Spleen (tissue), 11 donors: ENCODE data around the gene TNRC18. TPM values are rescaled to one million over a fixed set of nuclear protein-coding genes. Genes with fewer than 3 reads are reported as not detected.

Source experiments
- DNase-seq: peaks from one replicate; pipeline ENCODE4 v3.0.0-alpha.2; 2020
- H3K27ac ChIP-seq, 8 donors: fragments of 200-600 bp; sonication (generic) in 7 of 8; 1 replicate in 4 of 8; 2 replicates in 4 of 8; pipeline versions ENCODE4 v1.5.0 to v1.8.0; 2016 to 2021; ENCODE audit warnings: inconsistent platforms in 4 of 8, mild to moderate bottlenecking in 4 of 8, moderate library complexity in 1 of 8
- H3K27me3 ChIP-seq, 7 donors: fragments of 200-600 bp; sonication (generic) in 6 of 7; replicated peaks in 1 of 7; 1 replicate in 4 of 7; 2 replicates in 3 of 7; pipeline versions ENCODE4 v1.5.0 to v1.8.0; 2016 to 2021; ENCODE audit warnings: inconsistent platforms in 3 of 7, mild to moderate bottlenecking in 1 of 7
- H3K36me3 ChIP-seq, 6 donors: fragments of 200-600 bp; sonication (generic) in 5 of 6; 1 replicate in 4 of 6; 2 replicates in 2 of 6; pipeline versions ENCODE4 v1.5.0 to v1.8.0; 2016 to 2021; ENCODE audit warnings: inconsistent platforms in 2 of 6
- H3K4me1 ChIP-seq, 6 donors: fragments of 200-600 bp; sonication (generic) in 5 of 6; 1 replicate in 3 of 6; 2 replicates in 3 of 6; pipeline versions ENCODE4 v1.5.0 to v1.8.0; 2016 to 2021; ENCODE audit warnings: inconsistent platforms in 3 of 6
- H3K4me3 ChIP-seq, 8 donors: fragments of 200-600 bp; sonication (generic) in 7 of 8; 1 replicate in 4 of 8; 2 replicates in 4 of 8; pipeline versions ENCODE4 v1.5.0 to v1.8.0; 2016 to 2021; ENCODE audit warnings: inconsistent platforms in 4 of 8, mild to moderate bottlenecking in 4 of 8, moderate library complexity in 2 of 8
- H3K9me3 ChIP-seq, 8 donors: fragments of 200-600 bp; sonication (generic) in 7 of 8; 1 replicate in 4 of 8; 2 replicates in 4 of 8; pipeline versions ENCODE4 v1.5.0 to v1.8.0; 2016 to 2021; ENCODE audit warnings: inconsistent platforms in 4 of 8
- POLR2A ChIP-seq, 3 donors: fragments of 450-650 bp; IDR thresholded peaks; one replicate each; pipeline ENCODE4 v1.5.1; 2017; ENCODE audit warnings: antibody characterized with exemption in 3 of 3, mild to moderate bottlenecking in 1 of 3
- POLR2AphosphoS5 ChIP-seq, 3 donors: sonication (generic); formaldehyde crosslinking; IDR thresholded peaks; one replicate each; pipeline ENCODE4 v1.5.1; 2017; ENCODE audit warnings: antibody characterized with exemption in 3 of 3
- WGBS, 5 donors: extraction: QIAGEN DNeasy Blood & Tissue Kit in 3 of 5; methylation state at CpG; one replicate each; pipeline versions ENCODE4 v1.1.5 to v1.1.7; 2013 to 2018; 5-methylcytosine and 5-hydroxymethylcytosine counted together
- intact Hi-C: fragments of 100-400 bp; cut with DNase I; formaldehyde crosslinking; loops from one replicate; pipeline ENCODE4 v1.15.0; 2023; ENCODE audit warnings: low total_unique reads
- polyA plus RNA-seq, 3 donors: library from polyadenylated mRNA; stranded (reverse); fragments of 200-250 nt; gene quantifications; one replicate each; pipeline ENCODE4 v1.2.1, GENCODE V29; 2013
- total RNA-seq, 7 donors: library from RNA; depleted of rRNA in 3 of 7; stranded (reverse); fragments of >200 nt in 3 of 7; fragmentation: NEBNext Ultra II Directional in 4 of 7; extraction: Animal tissue kit (Norgen Biotek cat#: 25700) in 4 of 7; gene quantifications; one replicate each; pipeline versions ENCODE4 v1.1.0 to v1.2.1, GENCODE V29; 2016 to 2021
- TF ChIP-seq, protein P1 (sequence below), 11 experiments: fragments of 200-600 bp in 7 of 11; fragments of 450-650 bp in 4 of 11; sonication (generic) in 4 of 11; IDR thresholded peaks in 8 of 11; conservative IDR thresholded peaks in 3 of 11; 1 replicate in 7 of 11; 2 replicates in 4 of 11; pipeline versions ENCODE4 v1.4.0 to v1.8.0; 2016 to 2021; ENCODE audit warnings: antibody characterized with exemption in 11 of 11, inconsistent platforms in 4 of 11, mild to moderate bottlenecking in 1 of 11
- donor health status: healthy with polysubstance abuse.
- donor health status: DM: no; HTN: no; CAD: no; lungs with moderate emphysema.
- donor health status: DM: no; HTN: no; CAD: no.
- donor health status: Bipolar disorder and iron deficiency.
- donor health status: healthy.
- donor health status: DM: no; HTN: no; CAD: no.
- donor health status: DM: yes; HTN: yes; CAD: no.

Gene TNRC18
- total and polyA plus RNA-seq, 10 donors = 3.4 to 124 (median 71.0) TPM

- WGBS, 5 donors = 71 to 84% (median 72%) methylated on average over 16 of the region's 16 CpGs
- no peaks in the 10 kb centered on the region for H3K9me3 ChIP-seq
- H3K36me3 ChIP-seq = peaks cover 0 to 97% (median 34%) of the 10 kb centered on the region in 6 donors
- peak overlapping the region in 1 of 8 donors; percentile 7 for H3K4me3 ChIP-seq
- H3K27ac ChIP-seq = peak overlapping the region in 4 of 8 donors; percentile 14 to 57 (median 32)
- peaks cover 5 to 85% (median 49%) of the 10 kb centered on the region in 6 donors for H3K4me1 ChIP-seq
- intact Hi-C loops = loop anchor here (10.0 kb wide), 1 partner anchor 51 kb away; no protein-coding TSS in a partner anchor
- no peak for TF ChIP-seq POLR2A (IDR thresholded peaks at IDR 0.05)
- no peak for TF ChIP-seq POLR2AphosphoS5 (IDR thresholded peaks at IDR 0.05)
- TF ChIP-seq, protein P1, sequence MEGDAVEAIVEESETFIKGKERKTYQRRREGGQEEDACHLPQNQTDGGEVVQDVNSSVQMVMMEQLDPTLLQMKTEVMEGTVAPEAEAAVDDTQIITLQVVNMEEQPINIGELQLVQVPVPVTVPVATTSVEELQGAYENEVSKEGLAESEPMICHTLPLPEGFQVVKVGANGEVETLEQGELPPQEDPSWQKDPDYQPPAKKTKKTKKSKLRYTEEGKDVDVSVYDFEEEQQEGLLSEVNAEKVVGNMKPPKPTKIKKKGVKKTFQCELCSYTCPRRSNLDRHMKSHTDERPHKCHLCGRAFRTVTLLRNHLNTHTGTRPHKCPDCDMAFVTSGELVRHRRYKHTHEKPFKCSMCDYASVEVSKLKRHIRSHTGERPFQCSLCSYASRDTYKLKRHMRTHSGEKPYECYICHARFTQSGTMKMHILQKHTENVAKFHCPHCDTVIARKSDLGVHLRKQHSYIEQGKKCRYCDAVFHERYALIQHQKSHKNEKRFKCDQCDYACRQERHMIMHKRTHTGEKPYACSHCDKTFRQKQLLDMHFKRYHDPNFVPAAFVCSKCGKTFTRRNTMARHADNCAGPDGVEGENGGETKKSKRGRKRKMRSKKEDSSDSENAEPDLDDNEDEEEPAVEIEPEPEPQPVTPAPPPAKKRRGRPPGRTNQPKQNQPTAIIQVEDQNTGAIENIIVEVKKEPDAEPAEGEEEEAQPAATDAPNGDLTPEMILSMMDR (IDR thresholded peaks at IDR 0.05 in 8 of 11, conservative IDR thresholded peaks at IDR 0.05 in 3 of 11) = no peak
- H3K27me3 ChIP-seq = no peaks in the 10 kb centered on the region
- DNase-seq = no peak
These were observed 40.1 kb downstream of the TNRC18 start for GRCh38 chr7:5383314-5384098.

DNA sequence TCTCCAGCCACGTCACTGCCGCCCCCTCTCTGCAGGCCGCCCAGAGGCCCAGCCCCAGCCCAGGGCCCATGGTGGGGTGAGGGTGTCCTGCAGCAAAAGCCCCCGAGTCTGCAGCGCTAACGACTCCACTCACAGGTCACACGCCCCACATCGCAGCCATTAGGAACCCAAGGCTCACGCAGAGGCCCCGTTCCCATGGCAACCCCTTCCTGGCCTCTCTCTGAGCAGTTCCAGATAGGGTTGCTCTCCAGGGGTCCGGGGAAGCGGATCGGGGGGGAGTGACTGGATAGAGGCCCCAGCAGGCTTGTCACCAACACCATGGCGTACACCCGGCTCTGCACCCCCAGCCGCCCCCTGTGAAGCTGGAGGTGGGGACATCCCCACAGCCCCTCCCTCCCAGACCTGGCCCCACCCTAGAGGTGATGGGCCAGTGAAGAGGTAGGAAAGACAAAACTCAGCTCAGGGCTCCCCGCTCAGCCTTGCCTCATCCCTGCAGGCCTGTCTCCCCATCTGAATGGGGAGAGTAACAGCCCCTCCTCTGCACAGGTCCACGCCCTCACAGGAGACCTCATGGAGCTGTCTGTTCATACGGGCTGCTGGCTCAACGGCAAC is 41.2 kb downstream of the TNRC18 start:
- DNase-seq = no peak
- Histone ChIP-seq H3K4me3 (no peak overlapping the region), H3K27me3 (no peaks in the 10 kb centered on the region), H3K27ac (peak overlapping the region in 1 of 8 donors; percentile 57), H3K9me3 (no peaks in the 10 kb centered on the region), H3K36me3 (peaks cover 0 to 96% (median 30%) of the 10 kb centered on the region in 6 donors), H3K4me1 (peaks cover 5 to 79% (median 49%) of the 10 kb centered on the region in 6 donors)
- WGBS, 5 donors = 61 to 71% (median 61%) methylated on average over 16 to 20 of the region's 20 CpGs
- intact Hi-C loops = loop anchor here (10.0 kb wide), 1 partner anchor 52 kb away; no protein-coding TSS in a partner anchor
- TF ChIP-seq, protein P1 (IDR thresholded peaks at IDR 0.05 in 8 of 11, conservative IDR thresholded peaks at IDR 0.05 in 3 of 11) = no peak
- peak in 1 of 3 donors; percentile 36 for TF ChIP-seq POLR2AphosphoS5 (IDR thresholded peaks at IDR 0.05)
- no peak for TF ChIP-seq POLR2A (IDR thresholded peaks at IDR 0.05)

DNA sequence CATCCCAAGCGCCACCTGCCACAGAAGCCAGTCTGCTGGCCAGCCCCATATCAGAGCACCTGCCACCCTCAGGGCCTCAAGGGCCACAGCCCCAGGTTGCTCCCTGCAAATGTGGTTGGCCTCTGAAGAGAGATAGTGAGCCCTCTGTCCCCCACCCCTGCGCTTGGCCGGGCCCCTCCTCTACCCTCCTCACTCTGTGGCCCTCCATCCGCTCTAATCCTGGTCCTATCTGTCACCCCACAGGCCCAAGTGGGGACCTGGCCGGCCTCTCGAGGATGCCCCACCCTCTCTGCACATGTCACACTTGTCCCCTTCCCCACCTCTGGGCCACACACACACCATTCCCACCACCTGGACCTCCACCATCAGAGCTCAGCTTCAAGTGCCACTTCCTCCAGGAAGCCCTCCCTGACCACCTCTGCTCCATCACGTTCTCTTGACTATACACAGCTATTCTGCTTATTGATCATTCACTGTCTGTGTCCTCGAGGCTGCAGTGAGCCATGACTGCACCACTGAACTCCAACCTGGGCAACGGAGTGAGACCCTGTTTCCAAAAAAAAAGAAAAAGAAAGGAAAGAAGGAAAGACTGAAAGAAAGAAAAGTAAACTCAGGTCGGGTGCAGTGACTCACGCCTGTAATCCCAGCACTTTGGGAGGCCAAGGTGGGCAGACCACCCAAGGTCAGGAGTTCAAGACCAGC is 42.4 kb downstream of the TNRC18 start:
- Histone ChIP-seq H3K36me3 (peaks cover 0 to 96% (median 29%) of the 10 kb centered on the region in 6 donors), H3K27ac (no peak overlapping the region), H3K9me3 (no peaks in the 10 kb centered on the region), H3K4me3 (no peak overlapping the region), H3K27me3 (no peaks in the 10 kb centered on the region), H3K4me1 (peaks cover 5 to 77% (median 49%) of the 10 kb centered on the region in 6 donors)
- WGBS, 5 donors = 72 to 88% (median 75%) methylated on average over 10 to 11 of the region's 11 CpGs
- DNase-seq = no peak
- no peak for TF ChIP-seq POLR2AphosphoS5 (IDR thresholded peaks at IDR 0.05)
- TF ChIP-seq POLR2A (IDR thresholded peaks at IDR 0.05) = no peak
- TF ChIP-seq, protein P1 (IDR thresholded peaks at IDR 0.05 in 8 of 11, conservative IDR thresholded peaks at IDR 0.05 in 3 of 11) = no peak
- intact Hi-C loops = loop anchor here (10.0 kb wide), 1 partner anchor 54 kb away; no protein-coding TSS in a partner anchor
